ENCODE measurements around the gene KCNH1.
"Not testable (repeated sequence)": the region's sequence is repeated elsewhere in the genome, so short reads cannot be mapped to it uniquely, and the experiment has no call there.

Gene KCNH1

GRCh38 chr1:211081447-211081846, 52.5 kb downstream of the KCNH1 start:
- WGBS (ENCODE audit: extremely low coverage, insufficient coverage, low lambda C conversion rate), result no CpG with 5 or more reads among the region's 5 CpGs
- H2BK120ac ChIP-seq (ENCODE audit: low read depth, low read length), result not testable (repeated sequence)

GRCh38 chr1:211068976-211069375, 65.0 kb downstream of the KCNH1 start:
- H3K79me2 ChIP-seq (ENCODE audit: control insufficient read depth, insufficient read depth, low read length), result no peaks in the 10 kb centered on the region
- no peak overlapping the region for H2BK5ac ChIP-seq (ENCODE audit: low read length)
- H3K56ac ChIP-seq (ENCODE audit: low read length), result no peak overlapping the region
- no peak overlapping the region for H4K5ac ChIP-seq (ENCODE audit: low read length)
- H3K4ac ChIP-seq (ENCODE audit: low read depth, low read length), result no peak overlapping the region
- no peak overlapping the region for H4K8ac ChIP-seq (ENCODE audit: low read depth, low read length)
- H3K4me3 ChIP-seq (ENCODE audit: low read length), result no peak overlapping the region
- DNase-seq, result peak; percentile 91
- no peak overlapping the region for H3K9ac ChIP-seq (ENCODE audit: low read length)
- H2BK15ac ChIP-seq (replicated peaks; ENCODE audit: low read depth), result no peak overlapping the region
- H3K79me1 ChIP-seq (ENCODE audit: low read length), result no peaks in the 10 kb centered on the region
- H2AK5ac ChIP-seq (ENCODE audit: low read length), result no peak overlapping the region
- H3K4me2 ChIP-seq (ENCODE audit: low read length), result no peak overlapping the region
- no peak overlapping the region for H3K23ac ChIP-seq (ENCODE audit: low read length)
- H3K27me3 ChIP-seq (ENCODE audit: insufficient read depth, low read length, poor library complexity), result no peaks in the 10 kb centered on the region
- WGBS (ENCODE audit: extremely low coverage, insufficient coverage, low lambda C conversion rate), result no CpG with 5 or more reads among the region's 3 CpGs
- H3K18ac ChIP-seq (ENCODE audit: low read length), result no peak overlapping the region
- no peak overlapping the region for H2BK120ac ChIP-seq (ENCODE audit: low read depth, low read length)
- H3K4me1 ChIP-seq (ENCODE audit: control insufficient read depth, low read depth, low read length), result no peaks in the 10 kb centered on the region
- H3K36me3 ChIP-seq (ENCODE audit: control insufficient read depth, insufficient read depth, low read length), result no peaks in the 10 kb centered on the region
- H3K27ac ChIP-seq (ENCODE audit: low read depth, low read length), result no peak overlapping the region

More at GRCh38 chr1:211081447-211081846, 52.5 kb downstream of the KCNH1 start:
- not testable (repeated sequence) for H4K5ac ChIP-seq (ENCODE audit: low read length); DNase-seq; H3K27ac ChIP-seq (ENCODE audit: low read depth, low read length); H3K4me2 ChIP-seq (ENCODE audit: low read length); H3K27me3 ChIP-seq (ENCODE audit: insufficient read depth, low read length, poor library complexity); H3K4me3 ChIP-seq (ENCODE audit: low read length); H4K8ac ChIP-seq (ENCODE audit: low read depth, low read length); H3K9ac ChIP-seq (ENCODE audit: low read length); H2AK5ac ChIP-seq (ENCODE audit: low read length); H3K79me1 ChIP-seq (ENCODE audit: low read length); H3K23ac ChIP-seq (ENCODE audit: low read length); H3K4ac ChIP-seq (ENCODE audit: low read depth, low read length); H3K36me3 ChIP-seq (ENCODE audit: control insufficient read depth, insufficient read depth, low read length); H3K79me2 ChIP-seq (ENCODE audit: control insufficient read depth, insufficient read depth, low read length); H2BK5ac ChIP-seq (ENCODE audit: low read length); H3K18ac ChIP-seq (ENCODE audit: low read length); H2BK15ac ChIP-seq (replicated peaks; ENCODE audit: low read depth); H3K4me1 ChIP-seq (ENCODE audit: control insufficient read depth, low read depth, low read length); H3K56ac ChIP-seq (ENCODE audit: low read length)

DNA sequence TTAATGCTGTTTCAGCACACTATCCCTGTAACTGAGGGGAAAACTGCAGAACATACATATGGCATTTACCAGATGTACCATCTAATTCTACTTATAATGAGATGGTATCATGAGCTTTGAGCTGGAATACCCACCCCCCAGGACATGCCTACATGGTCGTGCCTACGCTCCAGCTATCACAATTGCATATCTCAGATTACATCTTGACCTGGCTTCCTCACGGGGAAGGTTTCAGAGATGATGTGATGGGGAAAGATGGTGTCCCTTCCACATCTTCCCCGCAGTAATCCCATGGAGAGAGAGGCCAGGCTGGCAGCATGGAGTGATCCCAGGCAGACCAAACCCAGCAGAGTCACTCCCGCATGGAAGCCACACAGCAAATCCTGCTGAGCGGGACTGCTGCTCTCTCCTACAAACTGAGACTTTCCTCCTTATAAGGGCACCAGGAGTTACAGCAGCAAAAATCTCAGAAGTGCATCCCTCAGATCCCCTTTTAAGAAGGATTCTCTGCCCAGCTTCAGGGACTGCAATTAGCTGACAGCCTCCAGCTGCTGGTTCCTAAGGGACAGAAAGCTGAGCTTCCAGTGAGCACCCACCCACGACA, 67.1 kb downstream of the KCNH1 start:
- Histone ChIP-seq H3K4me2 (ENCODE audit: low read length) (no peak overlapping the region), H2BK5ac (ENCODE audit: low read length) (no peak overlapping the region), H3K9ac (ENCODE audit: low read length) (no peak overlapping the region), H2AK5ac (ENCODE audit: low read length) (no peak overlapping the region), H3K56ac (ENCODE audit: low read length) (no peak overlapping the region), H3K79me1 (ENCODE audit: low read length) (no peaks in the 10 kb centered on the region), H3K4ac (ENCODE audit: low read depth, low read length) (no peak overlapping the region), H2BK15ac (replicated peaks; ENCODE audit: low read depth) (no peak overlapping the region), H3K79me2 (ENCODE audit: control insufficient read depth, insufficient read depth, low read length) (no peaks in the 10 kb centered on the region), H3K27me3 (ENCODE audit: insufficient read depth, low read length, poor library complexity) (no peaks in the 10 kb centered on the region), H3K4me1 (ENCODE audit: control insufficient read depth, low read depth, low read length) (no peaks in the 10 kb centered on the region), H3K27ac (ENCODE audit: low read depth, low read length) (no peak overlapping the region), H4K8ac (ENCODE audit: low read depth, low read length) (no peak overlapping the region), H3K4me3 (ENCODE audit: low read length) (no peak overlapping the region), H4K5ac (ENCODE audit: low read length) (no peak overlapping the region), H2BK120ac (ENCODE audit: low read depth, low read length) (no peak overlapping the region), H3K18ac (ENCODE audit: low read length) (no peak overlapping the region), H3K36me3 (ENCODE audit: control insufficient read depth, insufficient read depth, low read length) (no peaks in the 10 kb centered on the region), H3K23ac (ENCODE audit: low read length) (no peak overlapping the region)
- peak; percentile 11 for DNase-seq
- no CpG with 5 or more reads among the region's 7 CpGs for WGBS (ENCODE audit: extremely low coverage, insufficient coverage, low lambda C conversion rate)

DNA sequence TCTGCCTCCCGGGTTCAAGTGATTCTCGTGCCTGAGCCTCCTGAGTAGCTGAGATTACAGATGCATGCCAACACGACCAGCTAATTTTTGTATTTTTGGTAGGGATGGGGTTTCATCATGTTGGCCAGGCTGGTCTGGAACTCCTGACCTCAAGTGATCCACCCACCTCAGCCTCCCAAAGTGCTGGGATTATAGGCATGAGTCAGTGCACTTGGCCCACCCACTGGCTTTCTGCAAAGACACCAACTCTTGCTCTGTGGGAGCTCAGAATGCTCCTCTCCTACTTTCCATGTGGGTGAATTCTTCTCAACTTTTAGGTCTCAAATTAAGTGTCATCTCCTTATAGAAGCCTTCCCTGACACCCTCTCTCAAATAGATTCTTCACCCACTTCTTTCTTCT, 92.1 kb downstream of the KCNH1 start:
- H3K79me1 ChIP-seq (ENCODE audit: low read length); H4K5ac ChIP-seq (ENCODE audit: low read length); H3K36me3 ChIP-seq (ENCODE audit: control insufficient read depth, insufficient read depth, low read length); H3K79me2 ChIP-seq (ENCODE audit: control insufficient read depth, insufficient read depth, low read length); H4K8ac ChIP-seq (ENCODE audit: low read depth, low read length); H3K4me1 ChIP-seq (ENCODE audit: control insufficient read depth, low read depth, low read length); H3K56ac ChIP-seq (ENCODE audit: low read length); H3K4me2 ChIP-seq (ENCODE audit: low read length); H3K18ac ChIP-seq (ENCODE audit: low read length); H3K23ac ChIP-seq (ENCODE audit: low read length); H3K4ac ChIP-seq (ENCODE audit: low read depth, low read length); H3K4me3 ChIP-seq (ENCODE audit: low read length); H3K9ac ChIP-seq (ENCODE audit: low read length); H2BK15ac ChIP-seq (replicated peaks; ENCODE audit: low read depth); H3K27ac ChIP-seq (ENCODE audit: low read depth, low read length); H2BK5ac ChIP-seq (ENCODE audit: low read length); H2BK120ac ChIP-seq (ENCODE audit: low read depth, low read length); H2AK5ac ChIP-seq (ENCODE audit: low read length); DNase-seq; H3K27me3 ChIP-seq (ENCODE audit: insufficient read depth, low read length, poor library complexity): not testable (repeated sequence)
- no CpG with 5 or more reads among the region's 3 CpGs for WGBS (ENCODE audit: extremely low coverage, insufficient coverage, low lambda C conversion rate)

DNA sequence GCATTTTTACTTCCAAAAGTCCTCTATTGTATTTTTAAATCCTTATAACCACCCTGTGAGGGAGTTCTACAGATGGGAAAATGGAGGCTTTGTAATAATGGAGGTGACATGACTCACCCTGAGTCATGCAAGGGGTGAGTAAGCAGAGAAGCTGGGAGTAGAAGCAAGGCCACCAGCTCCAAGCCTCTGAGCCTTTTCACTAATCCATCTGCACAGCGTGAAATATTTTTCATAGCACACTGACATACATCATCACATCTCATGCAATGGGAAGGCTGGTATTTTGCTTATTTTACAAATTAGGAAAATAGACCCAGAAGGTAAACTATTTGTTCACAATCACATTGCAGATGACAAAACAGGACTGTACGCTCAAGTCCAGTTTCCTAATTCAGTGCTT, 96.9 kb downstream of the KCNH1 start:
- WGBS (ENCODE audit: extremely low coverage, insufficient coverage, low lambda C conversion rate), result no CpG with 5 or more reads among the region's 2 CpGs

More for the DNA sequence above, 96.9 kb downstream of the KCNH1 start:
- H3K18ac ChIP-seq (ENCODE audit: low read length), result no peak overlapping the region
- H3K4me2 ChIP-seq (ENCODE audit: low read length), result no peak overlapping the region
- H3K9ac ChIP-seq (ENCODE audit: low read length), result no peak overlapping the region
- no peak overlapping the region for H3K56ac ChIP-seq (ENCODE audit: low read length)
- no peaks in the 10 kb centered on the region for H3K4me1 ChIP-seq (ENCODE audit: control insufficient read depth, low read depth, low read length)
- H2AK5ac ChIP-seq (ENCODE audit: low read length), result no peak overlapping the region
- no peaks in the 10 kb centered on the region for H3K27me3 ChIP-seq (ENCODE audit: insufficient read depth, low read length, poor library complexity)
- no peak overlapping the region for H2BK5ac ChIP-seq (ENCODE audit: low read length)
- no peak overlapping the region for H2BK120ac ChIP-seq (ENCODE audit: low read depth, low read length)
- no peaks in the 10 kb centered on the region for H3K36me3 ChIP-seq (ENCODE audit: control insufficient read depth, insufficient read depth, low read length)
- H4K5ac ChIP-seq (ENCODE audit: low read length), result no peak overlapping the region
- H3K27ac ChIP-seq (ENCODE audit: low read depth, low read length), result no peak overlapping the region
- no peak overlapping the region for H4K8ac ChIP-seq (ENCODE audit: low read depth, low read length)
- no peak overlapping the region for H2BK15ac ChIP-seq (replicated peaks; ENCODE audit: low read depth)
- H3K4ac ChIP-seq (ENCODE audit: low read depth, low read length), result no peak overlapping the region
- peak; percentile 38 for DNase-seq
- no peak overlapping the region for H3K23ac ChIP-seq (ENCODE audit: low read length)
- H3K79me1 ChIP-seq (ENCODE audit: low read length), result no peaks in the 10 kb centered on the region
- no peak overlapping the region for H3K4me3 ChIP-seq (ENCODE audit: low read length)
- H3K79me2 ChIP-seq (ENCODE audit: control insufficient read depth, insufficient read depth, low read length), result no peaks in the 10 kb centered on the region

All from mesendoderm (in vitro differentiated cells).